Liver (tissue), 3 donors: Measurements from ENCODE around the gene CPNE5.

Experiments used
- ATF3 ChIP-seq: IDR thresholded peaks from 2 replicates; pipeline ENCODE4 v1.6.1; 2016; ENCODE audit warnings: antibody characterized with exemption
- CTCF ChIP-seq: fragments of 150-350 bp; IDR thresholded peaks from 2 replicates; pipeline ENCODE4 v1.5.1; 2017; ENCODE audit warnings: improper control_type of control experiment, low read depth, low read length; ENCODE audit not compliant: missing input control
- GABPA ChIP-seq, 2 donors: IDR thresholded peaks in 1 of 2; conservative IDR thresholded peaks in 1 of 2; 2 replicates each; pipeline ENCODE4 v1.6.1; 2016; ENCODE audit warnings: antibody characterized with exemption in 2 of 2, mild to moderate bottlenecking in 1 of 2, moderate library complexity in 1 of 2
- HNF4A ChIP-seq, 2 donors: conservative IDR thresholded peaks; 2 replicates each; pipeline ENCODE4 v1.6.1; 2016; ENCODE audit warnings: antibody characterized with exemption in 2 of 2, mild to moderate bottlenecking in 2 of 2
- JUND ChIP-seq, 2 donors: IDR thresholded peaks; 2 replicates each; pipeline ENCODE4 v1.6.1; 2016; ENCODE audit warnings: antibody characterized with exemption in 2 of 2
- MAX ChIP-seq: IDR thresholded peaks from 2 replicates; pipeline ENCODE4 v1.6.1; 2016; ENCODE audit warnings: antibody characterized with exemption
- RAD21 ChIP-seq, 2 donors: IDR thresholded peaks; 2 replicates each; pipeline ENCODE4 v1.6.1; 2016; ENCODE audit warnings: antibody characterized with exemption in 2 of 2, mild to moderate bottlenecking in 2 of 2
- REST ChIP-seq: IDR thresholded peaks from 2 replicates; pipeline ENCODE4 v1.6.1; 2016; ENCODE audit warnings: antibody characterized with exemption, mild to moderate bottlenecking
- TAF1 ChIP-seq: conservative IDR thresholded peaks from 2 replicates; pipeline ENCODE4 v1.6.1; 2016; ENCODE audit warnings: antibody characterized with exemption, mild to moderate bottlenecking
- donor health status: healthy.
- donor health status: healthy.

GRCh38 chr6:36787210-36787609, 52.0 kb downstream of the CPNE5 start:
- TF ChIP-seq CTCF (no peak), REST (no peak), TAF1 (no peak), GABPA (IDR thresholded peaks at IDR 0.05 in 1 of 2, conservative IDR thresholded peaks at IDR 0.05 in 1 of 2) (no peak), MAX (no peak), RAD21 (IDR thresholded peaks at IDR 0.05) (no peak), ATF3 (no peak), JUND (IDR thresholded peaks at IDR 0.05) (no peak), HNF4A (conservative IDR thresholded peaks at IDR 0.05) (no peak)
